Measurements from ENCODE around the gene AVEN. TPM values are rescaled to one million over a fixed set of nuclear protein-coding genes. Genes with fewer than 3 reads are reported as not detected.

AVEN gene
- polyA plus RNA-seq, 1 of the 3 experiments (the other 2 are of a cell fraction): 7.5 TPM

- 93% methylated on average over 16 of the region's 16 CpGs for WGBS (ENCODE audit: low lambda C conversion rate)
- no peaks in the 10 kb centered on the region for H3K79me2 ChIP-seq (ENCODE audit: insufficient read depth)
- no peaks in the 10 kb centered on the region for H3K27me3 ChIP-seq (ENCODE audit: insufficient read depth)
- ChIA-PET CTCF (no interaction called here), POLR2A (no interaction called here)
- no peak overlapping the region for H3K4me2 ChIP-seq
- no peak for DNase-seq
- no peaks in the 10 kb centered on the region for H4K20me1 ChIP-seq (ENCODE audit: insufficient read depth)
- H3K27ac ChIP-seq (ENCODE audit: low read depth in 2 of 2, low read length in 1 of 2): no peak overlapping the region
- H3K4me1 ChIP-seq (ENCODE audit: control insufficient read depth in 1 of 2, insufficient read depth in 2 of 2, low read depth in 1 of 2, low read length in 1 of 2): no peaks in the 10 kb centered on the region
- H3F3A ChIP-seq (replicated peaks; ENCODE audit: insufficient read depth): no peaks in the 10 kb centered on the region
- TF ChIP-seq CHD2 (IDR thresholded peaks at IDR 0.05; ENCODE audit: low read length, partially characterized antibody): no peak
- TF ChIP-seq USF1 (IDR thresholded peaks at IDR 0.05; ENCODE audit: borderline replicate concordance, low read depth): no peak
- no peak for TF ChIP-seq JUND (IDR thresholded peaks at IDR 0.05)
- TF ChIP-seq NFIC (IDR thresholded peaks at IDR 0.05; ENCODE audit: borderline replicate concordance): no peak
- no peak for TF ChIP-seq NRF1 (IDR thresholded peaks at IDR 0.05; ENCODE audit: low read depth, low read length)
- TF ChIP-seq, protein P1, sequence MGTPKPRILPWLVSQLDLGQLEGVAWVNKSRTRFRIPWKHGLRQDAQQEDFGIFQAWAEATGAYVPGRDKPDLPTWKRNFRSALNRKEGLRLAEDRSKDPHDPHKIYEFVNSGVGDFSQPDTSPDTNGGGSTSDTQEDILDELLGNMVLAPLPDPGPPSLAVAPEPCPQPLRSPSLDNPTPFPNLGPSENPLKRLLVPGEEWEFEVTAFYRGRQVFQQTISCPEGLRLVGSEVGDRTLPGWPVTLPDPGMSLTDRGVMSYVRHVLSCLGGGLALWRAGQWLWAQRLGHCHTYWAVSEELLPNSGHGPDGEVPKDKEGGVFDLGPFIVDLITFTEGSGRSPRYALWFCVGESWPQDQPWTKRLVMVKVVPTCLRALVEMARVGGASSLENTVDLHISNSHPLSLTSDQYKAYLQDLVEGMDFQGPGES (IDR thresholded peaks at IDR 0.05; ENCODE audit: low read depth, low read length): no peak
- no peak for TF ChIP-seq TEAD4 (IDR thresholded peaks at IDR 0.05; ENCODE audit: borderline replicate concordance, insufficient read depth)
- TF ChIP-seq ELF1 (IDR thresholded peaks at IDR 0.05): no peak
- TF ChIP-seq EP300 (IDR thresholded peaks at IDR 0.05; ENCODE audit: borderline replicate concordance in 1 of 2, low read depth in 1 of 2, low read length in 1 of 2): no peak
- no peak for TF ChIP-seq TCF12 (IDR thresholded peaks at IDR 0.05)
- TF ChIP-seq, protein P2, sequence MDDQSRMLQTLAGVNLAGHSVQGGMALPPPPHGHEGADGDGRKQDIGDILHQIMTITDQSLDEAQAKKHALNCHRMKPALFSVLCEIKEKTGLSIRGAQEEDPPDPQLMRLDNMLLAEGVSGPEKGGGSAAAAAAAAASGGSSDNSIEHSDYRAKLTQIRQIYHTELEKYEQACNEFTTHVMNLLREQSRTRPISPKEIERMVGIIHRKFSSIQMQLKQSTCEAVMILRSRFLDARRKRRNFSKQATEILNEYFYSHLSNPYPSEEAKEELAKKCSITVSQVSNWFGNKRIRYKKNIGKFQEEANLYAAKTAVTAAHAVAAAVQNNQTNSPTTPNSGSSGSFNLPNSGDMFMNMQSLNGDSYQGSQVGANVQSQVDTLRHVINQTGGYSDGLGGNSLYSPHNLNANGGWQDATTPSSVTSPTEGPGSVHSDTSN (IDR thresholded peaks at IDR 0.05): no peak
- no peak for TF ChIP-seq FOXM1 (IDR thresholded peaks at IDR 0.05; ENCODE audit: low read depth)
- TF ChIP-seq YY1 (IDR thresholded peaks at IDR 0.05; ENCODE audit: low read depth): no peak
- no peak for TF ChIP-seq USF2 (IDR thresholded peaks at IDR 0.05; ENCODE audit: borderline replicate concordance, low read depth, low read length)
- no peak for TF ChIP-seq RXRA (IDR thresholded peaks at IDR 0.05; ENCODE audit: borderline replicate concordance, low read depth)
- no peak for TF ChIP-seq SIN3A (IDR thresholded peaks at IDR 0.05; ENCODE audit: borderline replicate concordance, low read depth, low read length)
- TF ChIP-seq GATA2 (CRISPR knock-in tag; IDR thresholded peaks at IDR 0.05): no peak
- TF ChIP-seq EZH2phosphoT487 (IDR thresholded peaks at IDR 0.05; ENCODE audit: borderline replicate concordance, low read depth): no peak
- no peak for TF ChIP-seq RAD21 (IDR thresholded peaks at IDR 0.05; ENCODE audit: low read length)
- no peak for TF ChIP-seq MEF2A (IDR thresholded peaks at IDR 0.05; ENCODE audit: borderline replicate concordance, low read depth)
- no peak overlapping the region for H3K9ac ChIP-seq
- H3K4me3 ChIP-seq (ENCODE audit: low read depth in 2 of 2, low read length in 1 of 2): no peak overlapping the region
- H3K9me3 ChIP-seq: no peaks in the 10 kb centered on the region
- H3K36me3 ChIP-seq (replicated peaks in 1 of 2; ENCODE audit: control insufficient read depth in 1 of 2, insufficient read depth in 2 of 2, low read length in 1 of 2): no peaks in the 10 kb centered on the region
- H3K9me2 ChIP-seq: no peaks in the 10 kb centered on the region
- H2AFZ ChIP-seq (ENCODE audit: low read depth): no peak overlapping the region
Measured at GRCh38 chr15:34018021-34018645, 20.9 kb downstream of the AVEN start.
